Measurements from ENCODE around the gene ALS2CL. TPM values are rescaled to one million over a fixed set of nuclear protein-coding genes. Genes with fewer than 3 reads are reported as not detected.

Gene ALS2CL
- total RNA-seq, 2 experiments from 2014 or later, result 3.6 to 4.5 TPM

- POLR2A ChIA-PET, result no interaction called here
- no peaks in the 10 kb centered on the region for H3K9me3 Mint-ChIP-seq
- H3K4me1 Mint-ChIP-seq, result no peaks in the 10 kb centered on the region
- ATAC-seq (ENCODE audit: low read depth) (no peak), DNase-seq (no peak)
- H3K36me3 Mint-ChIP-seq, result no peaks in the 10 kb centered on the region
- no peak overlapping the region for H3K4me3 Mint-ChIP-seq
- H3K27me3 Mint-ChIP-seq, result peaks cover 48% of the 10 kb centered on the region
- no peak overlapping the region for H3K27ac Mint-ChIP-seq
Measured at GRCh38 chr3:46619845-46620778, 73.4 kb downstream of the ALS2CL start.

Other genes with a start within 250 kb of the ALS2CL start
- not detected for gene LTF, start 228.8 kb downstream of the ALS2CL start, total RNA-seq
- not detected for gene RTP3, start 195.7 kb downstream of the ALS2CL start, total RNA-seq
- gene LRRC2, start 127.4 kb downstream of the ALS2CL start, total RNA-seq, result under 1 TPM; 0.45 to 0.75 TPM
- gene FAM240A, start 81.2 kb downstream of the ALS2CL start, total RNA-seq, result not detected
- gene TMIE, start 7.7 kb upstream of the ALS2CL start, total RNA-seq, result under 1 TPM; 0.36 to 0.77 TPM
- not detected for gene PRSS50, start 24.2 kb upstream of the ALS2CL start, total RNA-seq
- gene MYL3, start 169.8 kb upstream of the ALS2CL start, total RNA-seq, result not detected
- not detected for gene PTH1R, start 184.0 kb upstream of the ALS2CL start, total RNA-seq